Peyer's patch (tissue), 4 donors: Measurements from ENCODE around the gene TNS4.

Source experiments
- CTCF ChIP-seq, 6 experiments: fragments of 450-650 bp in 4 of 6; fragments of 200-600 bp in 2 of 6; sonication (generic) in 1 of 6; IDR thresholded peaks; one replicate each; pipeline ENCODE4 v1.5.1; 2017 to 2019; ENCODE audit warnings: antibody characterized with exemption in 6 of 6, mild to moderate bottlenecking in 3 of 6, moderate library complexity in 1 of 6
- POLR2A ChIP-seq, 2 donors: fragments of 450-650 bp; IDR thresholded peaks; one replicate each; pipeline ENCODE4 v1.5.1; 2017; ENCODE audit warnings: antibody characterized with exemption in 2 of 2, mild to moderate bottlenecking in 2 of 2, moderate library complexity in 2 of 2

- TF ChIP-seq CTCF (IDR thresholded peaks at IDR 0.05) (no peak), POLR2A (IDR thresholded peaks at IDR 0.05) (no peak)
Measured at GRCh38 chr17:40547079-40547784, 45.8 kb upstream of the TNS4 start.
